Sigmoid colon (tissue), 4 donors: ENCODE data around the gene MACROD2.

Experiments
- POLR2A ChIP-seq, 2 donors: fragments of 450-650 bp; IDR thresholded peaks; one replicate each; pipeline ENCODE4 v1.6.1; 2016; ENCODE audit warnings: antibody characterized with exemption in 2 of 2, mild to moderate bottlenecking in 2 of 2, moderate library complexity in 2 of 2
- POLR2AphosphoS5 ChIP-seq, 4 donors: sonication (generic); formaldehyde crosslinking; IDR thresholded peaks; one replicate each; pipeline ENCODE4 v1.6.1; 2017; ENCODE audit warnings: antibody characterized with exemption in 4 of 4
- TF ChIP-seq, protein P1 (sequence below), 4 experiments: fragments of 450-650 bp in 3 of 4; fragments of 200-600 bp in 1 of 4; IDR thresholded peaks; one replicate each; pipeline ENCODE4 v1.5.1; 2016 to 2019; ENCODE audit warnings: antibody characterized with exemption in 4 of 4, mild to moderate bottlenecking in 3 of 4, moderate library complexity in 2 of 4

DNA sequence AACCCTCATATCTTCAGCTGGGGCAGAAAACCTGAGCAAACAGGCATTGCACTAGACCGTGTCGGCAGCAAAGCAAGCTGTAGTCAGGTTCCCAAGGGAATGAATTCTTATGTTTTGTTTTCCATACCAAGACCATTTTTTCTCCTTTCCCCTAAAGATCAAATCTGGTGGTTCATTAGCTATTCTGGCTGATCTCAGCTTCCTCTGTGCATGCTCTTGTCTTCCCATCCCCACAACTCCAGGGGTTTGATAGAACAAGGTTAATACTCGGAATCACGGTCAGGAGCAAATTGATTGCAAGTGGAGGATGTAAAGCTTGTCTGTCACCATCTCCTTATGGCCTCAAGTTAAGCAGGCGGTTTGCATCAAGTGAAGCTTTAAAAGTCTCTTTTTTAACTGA, 1799.1 kb downstream of the MACROD2 start:
- TF ChIP-seq POLR2AphosphoS5 (IDR thresholded peaks at IDR 0.05), result no peak
- TF ChIP-seq, protein P1, sequence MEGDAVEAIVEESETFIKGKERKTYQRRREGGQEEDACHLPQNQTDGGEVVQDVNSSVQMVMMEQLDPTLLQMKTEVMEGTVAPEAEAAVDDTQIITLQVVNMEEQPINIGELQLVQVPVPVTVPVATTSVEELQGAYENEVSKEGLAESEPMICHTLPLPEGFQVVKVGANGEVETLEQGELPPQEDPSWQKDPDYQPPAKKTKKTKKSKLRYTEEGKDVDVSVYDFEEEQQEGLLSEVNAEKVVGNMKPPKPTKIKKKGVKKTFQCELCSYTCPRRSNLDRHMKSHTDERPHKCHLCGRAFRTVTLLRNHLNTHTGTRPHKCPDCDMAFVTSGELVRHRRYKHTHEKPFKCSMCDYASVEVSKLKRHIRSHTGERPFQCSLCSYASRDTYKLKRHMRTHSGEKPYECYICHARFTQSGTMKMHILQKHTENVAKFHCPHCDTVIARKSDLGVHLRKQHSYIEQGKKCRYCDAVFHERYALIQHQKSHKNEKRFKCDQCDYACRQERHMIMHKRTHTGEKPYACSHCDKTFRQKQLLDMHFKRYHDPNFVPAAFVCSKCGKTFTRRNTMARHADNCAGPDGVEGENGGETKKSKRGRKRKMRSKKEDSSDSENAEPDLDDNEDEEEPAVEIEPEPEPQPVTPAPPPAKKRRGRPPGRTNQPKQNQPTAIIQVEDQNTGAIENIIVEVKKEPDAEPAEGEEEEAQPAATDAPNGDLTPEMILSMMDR (IDR thresholded peaks at IDR 0.05), result no peak
- TF ChIP-seq POLR2A (IDR thresholded peaks at IDR 0.05), result no peak
